Right atrium auricular region (tissue), 2 donors: ENCODE data around the gene CACNA1D. TPM values are rescaled to one million over a fixed set of nuclear protein-coding genes. Genes with fewer than 3 reads are reported as not detected.

Source experiments
- DNase-seq: peaks from one replicate; pipeline ENCODE4 v3.0.0-alpha.2; 2019; ENCODE audit warnings: low spot score
- H3K27ac ChIP-seq, 2 donors: fragments of 200-600 bp; sonication (generic); 1 replicate in 1 of 2; 2 replicates in 1 of 2; pipeline ENCODE4 v1.5.1; 2016 to 2019
- H3K27me3 ChIP-seq, 2 donors: fragments of 200-600 bp; sonication (generic); one replicate each; pipeline versions ENCODE4 v1.5.1 to v1.6.0; 2017 to 2019
- H3K36me3 ChIP-seq: fragments of 200-600 bp; sonication (generic); one replicate; pipeline ENCODE4 v1.5.1; 2016
- H3K4me1 ChIP-seq, 2 donors: fragments of 200-600 bp; sonication (generic); one replicate each; pipeline versions ENCODE4 v1.5.1 to v1.6.0; 2017 to 2019
- H3K4me3 ChIP-seq, 2 donors: fragments of 200-600 bp; sonication (generic); 1 replicate in 1 of 2; 2 replicates in 1 of 2; pipeline ENCODE4 v1.5.1; 2017 to 2019; ENCODE audit warnings: mild to moderate bottlenecking in 1 of 2, moderate library complexity in 1 of 2
- H3K9me3 ChIP-seq, 2 donors: fragments of 200-600 bp; sonication (generic); one replicate each; pipeline ENCODE4 v1.5.1; 2019
- CTCF ChIP-seq, 2 donors: fragments of 200-600 bp; sonication (generic); IDR thresholded peaks; one replicate each; pipeline ENCODE4 v1.5.1; 2019; ENCODE audit warnings: antibody characterized with exemption in 2 of 2
- total RNA-seq, 2 donors: library from RNA; depleted of rRNA; stranded (reverse); fragments of >200 nt; gene quantifications; one replicate each; pipeline ENCODE4 v1.1.0, GENCODE V29; 2016

Gene CACNA1D
- total RNA-seq, 2 donors from 2014 or later: 2.7 to 9.6 TPM

DNA sequence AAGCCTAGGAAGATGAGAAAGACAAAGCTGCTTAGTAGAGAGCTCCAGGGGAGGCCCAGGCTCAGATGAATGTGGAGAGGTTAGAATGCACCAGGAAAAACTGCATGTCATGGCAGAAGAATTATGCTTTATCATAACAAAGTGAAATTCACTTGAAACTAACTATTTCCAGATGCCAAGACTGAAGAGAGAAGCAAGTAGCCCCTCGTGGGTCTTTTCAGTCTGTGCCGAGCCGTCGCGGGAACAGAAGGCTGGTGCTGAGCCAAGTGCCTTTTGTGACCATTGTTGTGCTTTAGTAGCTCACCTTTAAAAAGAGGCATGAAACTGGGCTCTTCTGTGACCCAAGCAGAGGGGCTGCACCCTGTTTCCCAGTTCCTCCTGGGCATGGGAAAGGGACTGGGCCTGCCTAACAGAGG lies 278.6 kb downstream of the CACNA1D start:
- H3K27ac ChIP-seq: no peak overlapping the region
- H3K4me3 ChIP-seq: no peak overlapping the region
- no peak for TF ChIP-seq CTCF (IDR thresholded peaks at IDR 0.05)
- H3K4me1 ChIP-seq: peaks cover 0 to 10% of the 10 kb centered on the region in 2 donors
- H3K27me3 ChIP-seq: no peaks in the 10 kb centered on the region
- no peaks in the 10 kb centered on the region for H3K36me3 ChIP-seq
- no peak for DNase-seq
- H3K9me3 ChIP-seq: no peaks in the 10 kb centered on the region

DNA sequence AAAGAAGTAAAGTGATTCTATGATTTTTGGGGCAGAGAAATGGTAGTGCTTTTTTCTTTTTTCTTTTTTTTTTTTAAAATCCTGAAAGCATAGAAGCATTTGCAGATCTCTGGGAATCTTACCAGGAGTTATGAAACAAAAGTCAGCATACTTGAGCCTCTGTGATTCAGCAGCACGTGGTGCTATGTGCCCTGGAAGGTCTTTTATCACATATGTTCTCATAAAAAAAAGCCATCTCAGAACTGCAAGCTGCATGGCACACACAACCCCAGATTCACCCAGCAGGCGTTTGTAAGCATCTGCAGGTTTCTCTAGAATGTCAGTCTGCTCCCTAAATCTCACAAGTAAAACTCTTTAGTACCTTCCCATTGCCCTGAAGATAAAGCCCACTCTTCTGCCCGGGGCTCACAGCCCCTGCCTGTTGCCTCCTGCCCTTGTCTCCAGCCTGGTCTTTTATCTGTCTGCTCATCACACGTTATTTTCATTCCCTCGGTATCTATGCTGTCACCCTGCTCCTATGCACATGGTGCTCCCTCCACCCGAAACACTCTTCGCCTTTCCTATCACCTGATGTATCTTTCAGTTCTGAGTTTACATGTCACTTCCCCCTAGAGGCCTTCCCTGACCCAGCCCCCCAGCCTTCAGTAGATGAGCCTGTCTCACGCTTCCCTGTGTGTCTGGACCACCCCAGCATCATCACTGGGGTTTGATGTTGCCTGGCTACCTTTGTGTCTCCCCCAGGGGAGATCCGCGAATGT lies 279.4 kb downstream of the CACNA1D start:
- Histone ChIP-seq H3K27ac (no peak overlapping the region), H3K4me1 (peaks cover 0 to 10% of the 10 kb centered on the region in 2 donors), H3K36me3 (no peaks in the 10 kb centered on the region), H3K4me3 (no peak overlapping the region), H3K27me3 (no peaks in the 10 kb centered on the region), H3K9me3 (no peaks in the 10 kb centered on the region)
- no peak for TF ChIP-seq CTCF (IDR thresholded peaks at IDR 0.05)
- no peak for DNase-seq

DNA sequence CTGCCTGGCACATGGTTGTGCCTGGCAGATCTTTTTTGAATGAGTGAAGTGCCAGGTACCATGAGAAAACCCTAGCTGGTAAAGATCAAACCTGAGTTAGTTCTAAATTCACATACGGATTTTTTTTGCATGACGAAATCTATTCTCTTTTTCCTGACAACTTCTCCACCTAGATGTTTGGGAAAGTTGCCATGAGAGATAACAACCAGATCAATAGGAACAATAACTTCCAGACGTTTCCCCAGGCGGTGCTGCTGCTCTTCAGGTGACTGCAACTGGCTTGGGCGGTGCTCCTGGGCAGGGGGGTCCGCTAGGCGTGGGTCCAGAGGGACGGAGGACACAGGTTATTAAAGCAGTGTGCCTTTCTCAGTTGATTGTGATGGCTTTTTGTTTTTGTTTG lies 280.0 kb downstream of the CACNA1D start:
- Histone ChIP-seq H3K4me3 (no peak overlapping the region), H3K9me3 (no peaks in the 10 kb centered on the region), H3K27ac (no peak overlapping the region), H3K36me3 (no peaks in the 10 kb centered on the region), H3K27me3 (no peaks in the 10 kb centered on the region), H3K4me1 (peaks cover 0 to 10% of the 10 kb centered on the region in 2 donors)
- no peak for TF ChIP-seq CTCF (IDR thresholded peaks at IDR 0.05)
- DNase-seq: no peak

- no peak for TF ChIP-seq CTCF (IDR thresholded peaks at IDR 0.05)
- no peaks in the 10 kb centered on the region for H3K9me3 ChIP-seq
- H3K27ac ChIP-seq: no peak overlapping the region
- DNase-seq: no peak
- no peaks in the 10 kb centered on the region for H3K36me3 ChIP-seq
- no peaks in the 10 kb centered on the region for H3K27me3 ChIP-seq
- peaks cover 0 to 10% of the 10 kb centered on the region in 2 donors for H3K4me1 ChIP-seq
- no peak overlapping the region for H3K4me3 ChIP-seq
Observed at GRCh38 chr3:53775018-53775417, 280.6 kb downstream of the CACNA1D start.

GRCh38 chr3:53775834-53776251 lies 281.4 kb downstream of the CACNA1D start:
- no peak for DNase-seq
- H3K27me3 ChIP-seq: no peaks in the 10 kb centered on the region
- H3K4me1 ChIP-seq: peaks cover 0 to 10% of the 10 kb centered on the region in 2 donors
- H3K9me3 ChIP-seq: no peaks in the 10 kb centered on the region
- H3K27ac ChIP-seq: no peak overlapping the region
- no peak overlapping the region for H3K4me3 ChIP-seq
- no peaks in the 10 kb centered on the region for H3K36me3 ChIP-seq
- no peak for TF ChIP-seq CTCF (IDR thresholded peaks at IDR 0.05)
